ENCODE results near the gene PRKCA.

- TF ChIP-seq CTCF (IDR thresholded peaks at IDR 0.05; ENCODE audit: low read depth, low read length) (no peak), EZH2phosphoT487 (IDR thresholded peaks at IDR 0.05; ENCODE audit: low read depth) (no peak)
Measured at GRCh38 chr17:66271512-66271911, 30.9 kb upstream of the PRKCA start.
